HepG2 (cell line): Measurements from ENCODE around the gene BABAM2.

Experiments used
- GPN1 ChIP-seq: sonication (generic); formaldehyde crosslinking; IDR thresholded peaks from 2 replicates; pipeline ENCODE4 v1.5.1; 2020; ENCODE audit warnings: missing genetic modification reagents, borderline replicate concordance
- ZBTB8A ChIP-seq: sonication (generic); formaldehyde crosslinking; IDR thresholded peaks from 2 replicates; pipeline ENCODE4 v1.4.0; 2020; ENCODE audit warnings: mild to moderate bottlenecking, low read depth, missing genetic modification reagents, borderline replicate concordance
- TF ChIP-seq, protein P1 (sequence below): sonication (generic); formaldehyde crosslinking; IDR thresholded peaks from 2 replicates; pipeline ENCODE4 v1.5.1; 2020; ENCODE audit warnings: mild to moderate bottlenecking, moderate library complexity, missing genetic modification reagents

- TF ChIP-seq GPN1 (CRISPR knock-in tag): no peak
- TF ChIP-seq, protein P1, sequence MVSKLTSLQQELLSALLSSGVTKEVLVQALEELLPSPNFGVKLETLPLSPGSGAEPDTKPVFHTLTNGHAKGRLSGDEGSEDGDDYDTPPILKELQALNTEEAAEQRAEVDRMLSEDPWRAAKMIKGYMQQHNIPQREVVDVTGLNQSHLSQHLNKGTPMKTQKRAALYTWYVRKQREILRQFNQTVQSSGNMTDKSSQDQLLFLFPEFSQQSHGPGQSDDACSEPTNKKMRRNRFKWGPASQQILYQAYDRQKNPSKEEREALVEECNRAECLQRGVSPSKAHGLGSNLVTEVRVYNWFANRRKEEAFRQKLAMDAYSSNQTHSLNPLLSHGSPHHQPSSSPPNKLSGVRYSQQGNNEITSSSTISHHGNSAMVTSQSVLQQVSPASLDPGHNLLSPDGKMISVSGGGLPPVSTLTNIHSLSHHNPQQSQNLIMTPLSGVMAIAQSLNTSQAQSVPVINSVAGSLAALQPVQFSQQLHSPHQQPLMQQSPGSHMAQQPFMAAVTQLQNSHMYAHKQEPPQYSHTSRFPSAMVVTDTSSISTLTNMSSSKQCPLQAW: no peak
- TF ChIP-seq ZBTB8A (CRISPR knock-in tag): no peak
Observed at GRCh38 chr2:28294451-28294850, 403.9 kb downstream of the BABAM2 start.
